Measurements from ENCODE around the gene C2CD5.

DNA sequence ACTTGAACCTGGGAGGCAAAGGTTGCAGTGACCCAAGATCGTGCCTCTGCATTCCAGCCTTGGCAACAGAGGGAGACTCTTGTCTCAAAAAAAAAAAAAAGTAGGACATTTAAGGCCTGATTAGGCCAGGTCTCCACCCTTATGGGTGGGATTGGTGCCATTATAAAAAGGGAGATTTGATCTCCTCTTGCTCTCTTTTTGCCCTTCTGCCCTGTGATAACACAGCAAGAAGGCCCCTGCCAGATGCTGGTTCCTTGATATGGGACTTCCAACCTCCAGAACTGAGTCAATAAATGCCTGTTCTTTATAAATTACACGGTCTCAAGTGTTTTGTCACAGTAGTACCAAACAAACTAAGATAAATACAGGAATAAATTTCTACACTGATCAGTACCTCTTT, 81.0 kb downstream of the C2CD5 start:
- TF ChIP-seq, protein P1, sequence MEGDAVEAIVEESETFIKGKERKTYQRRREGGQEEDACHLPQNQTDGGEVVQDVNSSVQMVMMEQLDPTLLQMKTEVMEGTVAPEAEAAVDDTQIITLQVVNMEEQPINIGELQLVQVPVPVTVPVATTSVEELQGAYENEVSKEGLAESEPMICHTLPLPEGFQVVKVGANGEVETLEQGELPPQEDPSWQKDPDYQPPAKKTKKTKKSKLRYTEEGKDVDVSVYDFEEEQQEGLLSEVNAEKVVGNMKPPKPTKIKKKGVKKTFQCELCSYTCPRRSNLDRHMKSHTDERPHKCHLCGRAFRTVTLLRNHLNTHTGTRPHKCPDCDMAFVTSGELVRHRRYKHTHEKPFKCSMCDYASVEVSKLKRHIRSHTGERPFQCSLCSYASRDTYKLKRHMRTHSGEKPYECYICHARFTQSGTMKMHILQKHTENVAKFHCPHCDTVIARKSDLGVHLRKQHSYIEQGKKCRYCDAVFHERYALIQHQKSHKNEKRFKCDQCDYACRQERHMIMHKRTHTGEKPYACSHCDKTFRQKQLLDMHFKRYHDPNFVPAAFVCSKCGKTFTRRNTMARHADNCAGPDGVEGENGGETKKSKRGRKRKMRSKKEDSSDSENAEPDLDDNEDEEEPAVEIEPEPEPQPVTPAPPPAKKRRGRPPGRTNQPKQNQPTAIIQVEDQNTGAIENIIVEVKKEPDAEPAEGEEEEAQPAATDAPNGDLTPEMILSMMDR (IDR thresholded peaks at IDR 0.05 in 8 of 11, conservative IDR thresholded peaks at IDR 0.05 in 3 of 11) = no peak
- no peak for TF ChIP-seq POLR2AphosphoS5 (IDR thresholded peaks at IDR 0.05)

Data from spleen (tissue), 7 donors.